SK-N-SH (cell line): Measurements from ENCODE around the gene CNDP2. TPM values are rescaled to one million over a fixed set of nuclear protein-coding genes. Genes with fewer than 3 reads are reported as not detected.

Source experiments
- CTCF ChIA-PET: fragments of 300-600, 350-600 bp; formaldehyde crosslinking; extraction: SDS; loops from one replicate; lab custom pipeline; 2021; lab: Yijun Ruan, JAX
- POLR2A ChIA-PET: fragments of 350-600 bp; sonication (Branson Sonifier 250); formaldehyde crosslinking; extraction: SDS; loops from one replicate; lab custom pipeline; 2020; ENCODE audit warnings: antibody characterized with exemption, inconsistent platforms; lab: Yijun Ruan, JAX
- DNase-seq: peaks from one replicate; pipeline ENCODE4 v3.0.0; 2012
- H2AFZ ChIP-seq: fragments of 200-600 bp; sonication (generic); 2 replicates; pipeline ENCODE4 v1.8.1; 2016; ENCODE audit warnings: antibody characterized with exemption, mild to moderate bottlenecking, low read depth
- H3F3A ChIP-seq: fragments of 200-600 bp; sonication (generic); replicated peaks from 2 replicates; pipeline ENCODE3; 2016; ENCODE audit warnings: antibody characterized with exemption, mild to moderate bottlenecking; ENCODE audit not compliant: insufficient read depth
- H3K27ac ChIP-seq, 2 experiments: fragments of 200-500 bp in 1 of 2; fragments of 200-600 bp in 1 of 2; sonication (Bioruptor generic) in 1 of 2; sonication (generic), shearing (Covaris generic) in 1 of 2; 2 replicates each; pipeline versions ENCODE4 v1.5.1 to v1.6.1; 2014 to 2016; ENCODE audit warnings: low read depth in 2 of 2, inconsistent platforms in 1 of 2, low read length in 1 of 2, mild to moderate bottlenecking in 1 of 2, mixed read lengths in 1 of 2
- H3K27me3 ChIP-seq: fragments of 200-600 bp; sonication (generic), shearing (Covaris generic); 2 replicates; pipeline ENCODE4 v1.6.1; 2016; ENCODE audit warnings: mixed run types; ENCODE audit not compliant: insufficient read depth
- H3K36me3 ChIP-seq, 2 experiments: fragments of 200-500 bp in 1 of 2; fragments of 200-600 bp in 1 of 2; sonication (Bioruptor generic) in 1 of 2; sonication (generic) in 1 of 2; replicated peaks in 1 of 2; 2 replicates each; pipeline versions ENCODE3 to v1.5.1; 2014 to 2016; ENCODE audit warnings: low read length in 1 of 2, mild to moderate bottlenecking in 1 of 2; ENCODE audit not compliant: insufficient read depth in 2 of 2, control insufficient read depth in 1 of 2
- H3K4me1 ChIP-seq, 2 experiments: fragments of 200-500 bp in 1 of 2; fragments of 200-600 bp in 1 of 2; sonication (Bioruptor generic) in 1 of 2; sonication (generic), shearing (Covaris generic) in 1 of 2; 2 replicates each; pipeline versions ENCODE4 v1.5.1 to v1.6.1; 2014 to 2016; ENCODE audit warnings: low read depth in 1 of 2, low read length in 1 of 2, mixed run types in 1 of 2; ENCODE audit not compliant: insufficient read depth in 2 of 2, control insufficient read depth in 1 of 2
- H3K4me2 ChIP-seq: fragments of 200-600 bp; sonication (generic), shearing (Covaris generic); 2 replicates; pipeline ENCODE4 v1.6.1; 2017; ENCODE audit warnings: mixed run types
- H3K4me3 ChIP-seq, 2 experiments: fragments of 200-500 bp in 1 of 2; fragments of 200-600 bp in 1 of 2; sonication (Bioruptor generic) in 1 of 2; sonication (generic), shearing (Covaris generic) in 1 of 2; 2 replicates each; pipeline versions ENCODE4 v1.5.1 to v1.8.1; 2014 to 2016; ENCODE audit warnings: low read depth in 2 of 2, inconsistent platforms in 1 of 2, low read length in 1 of 2, mild to moderate bottlenecking in 1 of 2, mixed read lengths in 1 of 2, moderate library complexity in 1 of 2
- H3K79me2 ChIP-seq: fragments of 200-600 bp; sonication (generic); 2 replicates; pipeline ENCODE4 v1.8.1; 2017; ENCODE audit warnings: mild to moderate bottlenecking; ENCODE audit not compliant: insufficient read depth
- H3K9ac ChIP-seq: fragments of 200-600 bp; sonication (generic); 2 replicates; pipeline ENCODE4 v1.6.1; 2017; ENCODE audit warnings: mixed run types
- H3K9me2 ChIP-seq: fragments of 200-600 bp; sonication (generic); 2 replicates; pipeline ENCODE4 v1.6.1; 2017; ENCODE audit warnings: mixed run types
- H3K9me3 ChIP-seq: fragments of 200-600 bp; sonication (generic); 2 replicates; pipeline ENCODE4 v1.6.1; 2017; ENCODE audit warnings: mixed run types, mild to moderate bottlenecking, moderate library complexity
- H4K20me1 ChIP-seq: fragments of 200-600 bp; sonication (generic); 2 replicates; pipeline ENCODE4 v1.6.1; 2017; ENCODE audit warnings: mild to moderate bottlenecking, mixed run types; ENCODE audit not compliant: insufficient read depth
- CHD2 ChIP-seq: fragments of 150-350 bp; IDR thresholded peaks from 2 replicates; pipeline ENCODE4 v1.6.1; 2018; ENCODE audit warnings: low read length; ENCODE audit not compliant: partially characterized antibody
- CTCF ChIP-seq: fragments of 200-600 bp; sonication (generic); IDR thresholded peaks from 2 replicates; pipeline ENCODE4 v1.6.1; 2017; ENCODE audit warnings: antibody characterized with exemption, mild to moderate bottlenecking, moderate library complexity
- EZH2phosphoT487 ChIP-seq: fragments of 200-600 bp; sonication (generic); IDR thresholded peaks from 2 replicates; pipeline ENCODE4 v1.6.1; 2017; ENCODE audit warnings: low read depth, mixed run types, mild to moderate bottlenecking, antibody characterized with exemption, moderate library complexity, borderline replicate concordance
- FOXJ3 ChIP-seq: sonication (generic); formaldehyde crosslinking; IDR thresholded peaks from 2 replicates; pipeline ENCODE4 v1.5.1; 2020; ENCODE audit warnings: mild to moderate bottlenecking, missing genetic modification reagents
- FOXM1 ChIP-seq: IDR thresholded peaks from 2 replicates; pipeline ENCODE4 v1.4.0; 2012; ENCODE audit warnings: low read depth, mild to moderate bottlenecking
- GABPA ChIP-seq: IDR thresholded peaks from 2 replicates; pipeline ENCODE4 v1.4.0; 2012; ENCODE audit warnings: low read depth, mild to moderate bottlenecking
- JUND ChIP-seq: IDR thresholded peaks from 2 replicates; pipeline ENCODE4 v1.4.0; 2012
- PBX3 ChIP-seq: IDR thresholded peaks from 2 replicates; pipeline ENCODE4; 2012
- RAD21 ChIP-seq: IDR thresholded peaks from 2 replicates; pipeline ENCODE4 v1.6.1; 2012; ENCODE audit warnings: mild to moderate bottlenecking, low read length
- REST ChIP-seq: IDR thresholded peaks from 2 replicates; pipeline ENCODE4 v1.6.1; 2012; ENCODE audit warnings: mild to moderate bottlenecking, low read depth, low read length, moderate library complexity
- SMC3 ChIP-seq: IDR thresholded peaks from 2 replicates; pipeline ENCODE4 v1.6.1; 2012; ENCODE audit warnings: low read depth, low read length, improper control_type of control experiment
- TAF1 ChIP-seq: IDR thresholded peaks from 2 replicates; pipeline ENCODE4 v1.6.1; 2012; ENCODE audit warnings: low read depth, mild to moderate bottlenecking, low read length, moderate library complexity, borderline replicate concordance
- WGBS: methylation state at CpG from one replicate; pipeline ENCODE4 v1.1.6; 2017; ENCODE audit warnings: low lambda C conversion rate; 5-methylcytosine and 5-hydroxymethylcytosine counted together
- polyA plus RNA-seq, 3 experiments: library from polyadenylated mRNA; depleted of rRNA; stranded (reverse); fragments of >200 nt; gene quantifications; 2 replicates each; pipeline ENCODE4 v1.2.3, GENCODE V29; 2012
- TF ChIP-seq, protein P1 (sequence below): IDR thresholded peaks from 2 replicates; pipeline ENCODE4 v1.4.0; 2012; ENCODE audit warnings: low read depth, borderline replicate concordance

The CNDP2 gene
- polyA plus RNA-seq, 1 of the 3 experiments (the other 2 are of a cell fraction) = 78.5 TPM

DNA sequence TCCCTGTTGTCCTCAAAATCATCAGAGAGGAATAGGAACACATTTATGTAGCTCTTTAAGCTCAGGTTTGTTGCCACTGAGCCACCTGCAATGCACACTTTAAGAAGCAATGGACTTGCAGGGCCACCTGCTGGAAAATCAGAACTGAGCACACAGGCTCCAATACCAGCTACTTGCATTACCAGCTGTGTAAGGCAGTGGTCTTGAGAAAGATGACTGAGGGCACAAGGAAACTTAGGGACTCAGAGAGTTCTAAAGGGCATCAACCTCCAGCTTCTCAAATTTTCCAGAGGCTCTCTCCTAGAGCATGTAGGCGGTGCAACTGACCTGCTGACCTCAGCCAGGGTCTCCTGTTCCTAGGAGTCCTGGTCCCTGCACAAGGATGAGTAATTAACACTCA lies 2.5 kb upstream of the CNDP2 start:
- H3K9me2 ChIP-seq = no peaks in the 10 kb centered on the region

GRCh38 chr18:74494514-74494913 lies 1.6 kb upstream of the CNDP2 start:
- H3K4me3 ChIP-seq = no peak overlapping the region
- H3K36me3 ChIP-seq = no peaks in the 10 kb centered on the region
- 6% methylated on average over 1 of the region's 1 CpG for WGBS
- peaks cover 30% of the 10 kb centered on the region for H3K79me2 ChIP-seq
- H3K27ac ChIP-seq = no peak overlapping the region
- H3F3A ChIP-seq = no peaks in the 10 kb centered on the region
- no peak overlapping the region for H3K4me2 ChIP-seq
- CTCF ChIA-PET = interaction anchor here (0.6 kb wide), 1 partner anchor 15 kb away, joined by 3 read pairs; no protein-coding TSS in a partner anchor
- TF ChIP-seq, protein P1, sequence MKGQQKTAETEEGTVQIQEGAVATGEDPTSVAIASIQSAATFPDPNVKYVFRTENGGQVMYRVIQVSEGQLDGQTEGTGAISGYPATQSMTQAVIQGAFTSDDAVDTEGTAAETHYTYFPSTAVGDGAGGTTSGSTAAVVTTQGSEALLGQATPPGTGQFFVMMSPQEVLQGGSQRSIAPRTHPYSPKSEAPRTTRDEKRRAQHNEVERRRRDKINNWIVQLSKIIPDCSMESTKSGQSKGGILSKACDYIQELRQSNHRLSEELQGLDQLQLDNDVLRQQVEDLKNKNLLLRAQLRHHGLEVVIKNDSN = no peak
- TF ChIP-seq EZH2phosphoT487 (no peak), JUND (no peak), REST (no peak)
- H2AFZ ChIP-seq = no peak overlapping the region
- H3K9me3 ChIP-seq = no peaks in the 10 kb centered on the region
- DNase-seq = no peak
- no peaks in the 10 kb centered on the region for H3K9me2 ChIP-seq
- POLR2A ChIA-PET = no interaction called here
- H3K9ac ChIP-seq = no peak overlapping the region
- peaks cover 0 to 4% of the 10 kb centered on the region in 2 experiments; a peak in 1 of 4 replicates for H3K4me1 ChIP-seq
- H3K27me3 ChIP-seq = peaks cover 28% of the 10 kb centered on the region
- H4K20me1 ChIP-seq = no peaks in the 10 kb centered on the region

More for the DNA sequence above, 2.5 kb upstream of the CNDP2 start:
- Histone ChIP-seq H3K27ac (no peak overlapping the region), H3K4me2 (no peak overlapping the region), H3F3A (no peaks in the 10 kb centered on the region), H3K79me2 (peaks cover 23% of the 10 kb centered on the region), H4K20me1 (no peaks in the 10 kb centered on the region), H2AFZ (no peak overlapping the region), H3K36me3 (no peaks in the 10 kb centered on the region), H3K9me3 (no peaks in the 10 kb centered on the region), H3K4me1 (peaks cover 0 to 4% of the 10 kb centered on the region in 2 experiments; a peak in 1 of 4 replicates), H3K27me3 (peaks cover 36% of the 10 kb centered on the region), H3K9ac (no peak overlapping the region), H3K4me3 (no peak overlapping the region)
- no peak for DNase-seq
- POLR2A ChIA-PET = no interaction called here
- no peak for TF ChIP-seq FOXJ3
- no peak for TF ChIP-seq PBX3
- no peak for TF ChIP-seq CHD2
- TF ChIP-seq SMC3 = peak; percentile 53
- TF ChIP-seq RAD21 = peak; percentile 73
- no peak for TF ChIP-seq TAF1
- TF ChIP-seq CTCF = peak; percentile 51
- TF ChIP-seq FOXM1 = no peak
- TF ChIP-seq EZH2phosphoT487 = no peak
- TF ChIP-seq GABPA = no peak
- 25% methylated on average over 1 of the region's 1 CpG for WGBS
- CTCF ChIA-PET = interaction anchor here (0.5 to 2.7 kb wide), 12 partner anchors 51 to 454 kb away, joined by 3 to 33 read pairs (median 4); no protein-coding TSS in a partner anchor
